Aorta (tissue), 5 donors: ENCODE results near the gene ARHGEF16. TPM values are rescaled to one million over a fixed set of nuclear protein-coding genes. Genes with fewer than 3 reads are reported as not detected.
A peak's percentile ranks its signal among the peaks of the same experiment; 100 is the strongest.

ENCODE experiments used
- ATAC-seq: fragments of 200-7000 bp; cut with Tn5 transposase; one replicate; pipeline ENCODE4 v1.9.1; 2022; ENCODE audit warnings: moderate library complexity; ENCODE audit not compliant: low FRiP score
- DNase-seq, 2 donors: peaks; one replicate each; pipeline ENCODE4 v3.0.0-alpha.2; 2020
- H3K27ac ChIP-seq, 2 donors: one replicate each; pipeline ENCODE4 v1.5.1; 2013; ENCODE audit warnings: low read length in 2 of 2, mild to moderate bottlenecking in 2 of 2, moderate library complexity in 2 of 2, control low read depth in 1 of 2, inconsistent platforms in 1 of 2, low read depth in 1 of 2
- H3K27me3 ChIP-seq, 2 donors: one replicate each; pipeline ENCODE4 v1.6.1; 2013; ENCODE audit warnings: control low read depth in 1 of 2, low read length in 1 of 2, mild to moderate bottlenecking in 1 of 2, moderate library complexity in 1 of 2; ENCODE audit not compliant: insufficient read depth in 2 of 2, control insufficient read depth in 1 of 2
- H3K36me3 ChIP-seq, 2 donors: one replicate each; pipeline ENCODE4 v1.6.1; 2013; ENCODE audit warnings: control low read depth in 1 of 2, low read length in 1 of 2, mild to moderate bottlenecking in 1 of 2; ENCODE audit not compliant: insufficient read depth in 2 of 2, control insufficient read depth in 1 of 2
- H3K4me1 ChIP-seq, 2 donors: one replicate each; pipeline ENCODE4 v1.6.1; 2013; ENCODE audit warnings: low read length in 2 of 2, control low read depth in 1 of 2, mild to moderate bottlenecking in 1 of 2, moderate library complexity in 1 of 2; ENCODE audit not compliant: insufficient read depth in 2 of 2, control insufficient read depth in 1 of 2
- H3K4me3 ChIP-seq, 2 donors: one replicate each; pipeline ENCODE4 v1.5.1; 2013; ENCODE audit warnings: low read length in 2 of 2, control low read depth in 1 of 2, mild to moderate bottlenecking in 1 of 2
- H3K9me3 ChIP-seq: one replicate; pipeline ENCODE4 v1.6.1; 2013; ENCODE audit warnings: mild to moderate bottlenecking, low read length; ENCODE audit not compliant: control insufficient read depth
- WGBS, 2 donors: extraction: QIAGEN DNeasy Blood & Tissue Kit; methylation state at CpG; one replicate each; pipeline ENCODE4 v1.1.7; 2013; 5-methylcytosine and 5-hydroxymethylcytosine counted together
- intact Hi-C, 2 donors: fragments of 100-400 bp; cut with DNase I; formaldehyde crosslinking; loops; one replicate each; pipeline versions ENCODE4 v1.14.2 to v1.15.0; 2022
- polyA plus RNA-seq, 2 donors: library from polyadenylated mRNA; stranded (reverse); fragments of 200-250 nt; gene quantifications; one replicate each; pipeline ENCODE4 v1.2.3, GENCODE V29; 2013
- total RNA-seq, 2 donors: library from RNA; stranded (reverse); fragmentation: NEBNext Ultra II Directional; extraction: Animal tissue kit (Norgen Biotek cat#: 25700); gene quantifications; one replicate each; pipeline ENCODE4 v1.2.1, GENCODE V29; 2021
- donor health status: healthy with polysubstance abuse.
- donor health status: Bipolar disorder and iron deficiency.
- donor health status: DM: no; HTN: no; CAD: no.
- donor health status: DM: no; HTN: no; CAD: no.
- donor health status: DM: yes; HTN: yes; CAD: no.

ARHGEF16 gene
- total and polyA plus RNA-seq, 4 donors: 0.62 to 8.8 (median 1.4) TPM; not detected in 1

DNA sequence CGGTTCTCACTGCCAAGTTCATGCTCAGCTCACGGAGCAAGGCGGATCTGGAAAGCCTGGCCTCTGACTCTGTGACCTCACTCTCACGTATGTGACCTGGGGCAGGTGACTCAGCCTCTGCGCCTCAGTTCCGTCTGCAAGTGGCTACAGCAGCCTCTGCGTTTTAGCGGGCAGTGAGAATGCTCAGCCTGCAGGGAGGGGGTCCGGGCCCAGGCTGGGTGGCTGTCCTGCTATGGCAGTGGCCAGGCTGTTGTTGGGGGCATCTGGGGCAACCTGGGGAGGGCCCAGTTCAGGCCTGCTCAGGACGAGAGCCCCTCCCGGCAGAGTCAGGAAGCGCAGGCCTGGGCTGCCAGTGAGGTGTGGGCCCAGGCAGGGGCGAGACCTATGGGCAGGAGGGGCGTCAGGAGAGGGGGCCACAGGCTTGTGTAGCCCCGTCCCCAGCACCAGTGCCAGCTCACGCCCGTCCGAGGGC is 27.9 kb downstream of the ARHGEF16 start:
- ATAC-seq: no peak
- H3K27ac ChIP-seq: no peak overlapping the region
- 25 to 31% methylated on average over 18 of the region's 18 CpGs for WGBS, 2 donors
- no peaks in the 10 kb centered on the region for H3K36me3 ChIP-seq
- DNase-seq: no peak
- H3K4me1 ChIP-seq: no peaks in the 10 kb centered on the region
- H3K9me3 ChIP-seq: no peaks in the 10 kb centered on the region
- H3K27me3 ChIP-seq: no peaks in the 10 kb centered on the region
- intact Hi-C loops: no loop called here
- no peak overlapping the region for H3K4me3 ChIP-seq

- no peaks in the 10 kb centered on the region for H3K4me1 ChIP-seq
- H3K9me3 ChIP-seq: no peaks in the 10 kb centered on the region
- H3K27me3 ChIP-seq: no peaks in the 10 kb centered on the region
- WGBS, 2 donors: 69 to 70% methylated on average over 14 of the region's 14 CpGs
- no peaks in the 10 kb centered on the region for H3K36me3 ChIP-seq
- intact Hi-C loops: no loop called here
- DNase-seq (no peak), ATAC-seq (peak; percentile 2)
- H3K27ac ChIP-seq: no peak overlapping the region
- no peak overlapping the region for H3K4me3 ChIP-seq
Observed at GRCh38 chr1:3483380-3483779, 28.9 kb downstream of the ARHGEF16 start.

DNA sequence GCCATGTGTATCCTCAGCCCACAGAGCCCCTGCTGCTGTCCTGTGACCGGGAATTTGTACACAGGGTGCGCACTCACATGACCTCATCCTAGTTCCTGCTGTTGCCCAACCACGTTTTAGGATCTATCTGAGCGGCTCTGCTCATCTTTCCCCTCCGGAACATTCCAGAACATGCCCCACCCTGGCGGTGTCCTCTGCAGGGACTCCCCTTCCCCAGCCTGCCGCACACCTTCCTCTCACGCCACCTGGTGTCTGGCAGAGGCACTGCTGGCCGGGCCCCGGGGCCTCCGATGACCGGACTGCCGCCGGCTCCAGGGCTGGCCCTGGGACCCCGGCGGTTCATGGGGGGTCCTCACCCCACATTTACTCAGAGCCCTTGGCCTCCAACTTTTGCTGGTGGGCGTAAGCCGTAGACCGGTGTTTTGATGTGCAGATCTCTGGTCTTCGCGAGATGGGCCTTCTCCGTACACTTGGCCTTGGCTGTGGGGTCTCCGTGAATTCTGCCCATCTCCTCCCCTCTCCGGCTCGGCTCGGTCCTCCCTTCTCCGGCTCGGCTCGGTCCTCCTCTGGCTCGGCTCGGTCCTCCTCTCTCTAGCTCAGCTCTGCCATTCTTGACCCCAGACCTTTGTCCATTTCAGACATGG is 29.5 kb downstream of the ARHGEF16 start:
- intact Hi-C loops: no loop called here
- no peak for DNase-seq

DNA sequence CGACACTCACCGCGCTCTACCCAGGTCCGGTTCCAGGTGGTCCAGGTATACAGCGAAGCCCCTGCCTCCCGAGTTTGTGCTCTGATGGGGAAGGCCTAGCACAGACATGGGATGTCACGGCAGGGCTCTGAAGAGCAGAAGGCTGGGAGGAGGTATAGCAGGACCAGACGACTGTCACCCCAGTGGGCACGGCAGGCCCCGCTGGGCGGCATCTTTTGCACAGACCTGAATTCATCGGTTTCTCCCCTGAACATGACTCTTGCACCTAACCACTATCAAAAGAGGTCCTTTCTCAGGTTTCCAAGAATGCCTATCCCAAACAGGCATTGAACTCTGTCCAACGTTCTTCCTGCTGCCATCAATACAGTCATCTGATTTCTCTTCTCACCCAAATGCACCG is 30.6 kb downstream of the ARHGEF16 start:
- WGBS, 2 donors: 94% methylated on average over 14 of the region's 14 CpGs
- Histone ChIP-seq H3K36me3 (peaks cover under 1 to 5% of the 10 kb centered on the region in 2 donors), H3K4me1 (no peaks in the 10 kb centered on the region), H3K27ac (no peak overlapping the region), H3K27me3 (no peaks in the 10 kb centered on the region), H3K9me3 (no peaks in the 10 kb centered on the region), H3K4me3 (no peak overlapping the region)
- ATAC-seq: no peak
- intact Hi-C loops: no loop called here
- DNase-seq: no peak

More for the DNA sequence above, 29.5 kb downstream of the ARHGEF16 start:
- WGBS, 2 donors: 52 to 56% methylated on average over 31 of the region's 31 CpGs
- Histone ChIP-seq H3K4me1 (no peaks in the 10 kb centered on the region), H3K36me3 (peaks cover 0 to 3% of the 10 kb centered on the region in 2 donors), H3K27me3 (no peaks in the 10 kb centered on the region), H3K27ac (no peak overlapping the region), H3K4me3 (no peak overlapping the region), H3K9me3 (no peaks in the 10 kb centered on the region)
- ATAC-seq: peak; percentile 48

DNA sequence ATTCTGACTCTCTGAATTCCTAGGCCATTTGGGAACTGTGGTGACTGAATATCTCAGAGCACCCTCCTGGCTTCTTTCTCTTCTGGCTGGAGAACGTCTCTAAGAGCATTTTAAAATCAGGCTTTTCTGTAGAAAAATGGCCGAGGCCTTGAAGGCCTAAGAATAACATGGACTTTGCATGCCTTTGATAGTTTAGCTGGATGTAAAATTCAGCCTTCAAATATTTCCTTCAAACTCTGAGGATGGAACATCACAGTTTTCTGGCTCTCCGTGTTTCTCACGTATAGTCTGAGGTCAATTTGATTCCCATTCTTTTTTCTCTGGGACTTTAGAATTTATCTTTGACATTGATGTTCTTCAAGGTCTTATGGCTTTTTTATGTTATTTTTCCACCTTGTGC is 34.0 kb downstream of the ARHGEF16 start:
- Histone ChIP-seq H3K36me3 (peaks cover 3 to 5% of the 10 kb centered on the region in 2 donors), H3K4me3 (no peak overlapping the region), H3K27ac (no peak overlapping the region), H3K4me1 (no peaks in the 10 kb centered on the region), H3K27me3 (no peaks in the 10 kb centered on the region), H3K9me3 (no peaks in the 10 kb centered on the region)
- DNase-seq (no peak), ATAC-seq (no peak)
- 93 to 94% methylated on average over 4 of the region's 4 CpGs for WGBS, 2 donors
- intact Hi-C loops: no loop called here

GRCh38 chr1:3490046-3490745 is 35.7 kb downstream of the ARHGEF16 start:
- Histone ChIP-seq H3K27ac (no peak overlapping the region), H3K4me3 (no peak overlapping the region), H3K36me3 (peaks cover 3 to 5% of the 10 kb centered on the region in 2 donors), H3K4me1 (no peaks in the 10 kb centered on the region), H3K9me3 (no peaks in the 10 kb centered on the region), H3K27me3 (no peaks in the 10 kb centered on the region)
- 94 to 98% methylated on average over 21 to 23 of the region's 23 CpGs for WGBS, 2 donors
- intact Hi-C loops: loop anchor here in 1 of 2 donors (5.0 kb wide), 1 partner anchor 62 kb away; no protein-coding TSS in a partner anchor
- DNase-seq (no peak), ATAC-seq (no peak)

DNA sequence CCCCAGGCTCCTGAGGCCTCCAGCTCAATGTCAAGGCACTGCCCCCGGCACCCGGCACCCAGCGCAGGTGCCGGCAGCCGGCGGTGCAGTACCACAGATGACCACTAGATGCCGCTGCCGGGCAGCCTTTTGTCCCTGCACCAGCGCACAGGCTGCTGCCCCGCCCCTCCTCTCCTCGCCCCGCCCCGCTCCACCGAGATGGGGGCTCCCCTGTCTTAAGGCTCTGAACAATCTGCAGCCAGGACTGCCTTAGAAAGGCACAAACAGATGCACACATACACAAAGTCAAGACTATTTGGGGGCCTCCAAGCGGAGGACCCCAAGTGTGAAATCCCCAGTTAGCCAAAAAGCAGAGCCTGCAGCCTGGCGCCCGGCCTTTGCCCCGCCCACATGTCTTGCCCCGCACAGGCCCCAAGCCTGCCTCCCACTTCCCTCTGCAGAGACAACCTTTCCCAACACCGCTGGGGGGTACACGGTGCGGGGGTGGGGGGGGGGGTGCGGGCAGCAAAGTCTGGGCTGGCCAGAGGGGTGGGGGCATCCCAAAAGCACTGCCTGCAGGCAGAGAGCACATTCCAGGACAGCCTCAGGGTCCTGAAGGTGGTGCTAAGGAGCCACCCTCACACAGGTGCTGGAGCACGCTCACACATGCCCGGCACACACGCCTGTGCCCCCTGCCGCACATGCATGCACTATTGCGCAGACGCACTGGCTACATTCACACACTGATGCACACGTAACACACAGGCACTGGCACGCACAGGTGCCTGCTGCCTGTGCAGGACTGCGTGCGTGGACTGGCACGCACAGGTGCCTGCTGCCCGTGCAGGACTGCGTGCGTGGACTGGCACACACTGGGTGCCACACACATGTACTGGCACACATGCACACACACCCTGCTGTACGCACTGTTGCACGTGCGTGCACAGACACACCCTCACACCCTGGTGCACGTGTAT is 37.1 kb downstream of the ARHGEF16 start:
- H3K27ac ChIP-seq: no peak overlapping the region
- DNase-seq (peak; percentile 82 to 94), ATAC-seq (peak; percentile 88)
- H3K36me3 ChIP-seq: peaks cover 3 to 5% of the 10 kb centered on the region in 2 donors
- no peaks in the 10 kb centered on the region for H3K27me3 ChIP-seq
- intact Hi-C loops: loop anchor here (1.0 to 5.0 kb wide), 3 partner anchors 60 to 128 kb away; no protein-coding TSS in a partner anchor
- WGBS, 2 donors: 47 to 59% methylated on average over 31 to 41 of the region's 41 CpGs
- no peak overlapping the region for H3K4me3 ChIP-seq
- no peaks in the 10 kb centered on the region for H3K9me3 ChIP-seq
- H3K4me1 ChIP-seq: no peaks in the 10 kb centered on the region

DNA sequence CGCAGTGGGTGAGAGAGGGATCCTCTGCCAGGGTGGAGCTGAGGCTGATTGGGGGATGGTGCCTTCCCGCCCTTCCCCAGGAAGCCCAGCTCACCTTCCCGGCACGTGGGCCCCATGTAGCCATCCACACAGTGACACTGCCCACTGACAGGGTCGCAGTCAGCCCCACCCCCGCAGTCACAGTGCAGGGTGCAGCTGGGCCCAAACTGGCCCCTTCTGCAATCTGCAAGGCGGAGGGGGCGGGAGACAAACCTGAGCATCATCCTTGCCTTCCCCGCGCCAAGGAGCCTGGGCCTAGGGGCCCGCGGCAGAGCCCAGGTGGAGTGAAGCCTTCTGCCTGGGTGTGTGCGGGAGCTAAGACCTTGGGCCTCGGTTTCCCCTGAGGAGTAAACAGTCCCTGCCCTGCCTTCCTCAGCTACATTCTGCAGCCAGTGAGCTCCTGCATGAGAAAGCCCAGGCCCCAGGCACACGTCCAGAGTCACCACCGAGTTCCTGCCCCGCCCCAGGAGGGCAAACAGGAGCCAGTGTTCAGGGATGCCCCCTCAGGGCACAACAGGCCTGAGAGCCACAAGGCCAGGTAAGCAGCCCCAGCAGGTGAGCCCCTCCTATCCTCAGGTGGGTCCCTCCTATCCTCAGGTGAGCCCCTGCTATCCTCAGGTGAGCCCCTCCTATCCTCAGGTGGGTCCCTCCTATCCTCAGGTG is 38.2 kb downstream of the ARHGEF16 start:
- H3K4me3 ChIP-seq: no peak overlapping the region
- intact Hi-C loops: loop anchor here in 1 of 2 donors (5.0 kb wide), 1 partner anchor 60 kb away; no protein-coding TSS in a partner anchor
- DNase-seq (no peak), ATAC-seq (no peak)
- 80 to 85% methylated on average over 17 of the region's 17 CpGs for WGBS, 2 donors
- no peaks in the 10 kb centered on the region for H3K27me3 ChIP-seq
- H3K9me3 ChIP-seq: no peaks in the 10 kb centered on the region
- H3K4me1 ChIP-seq: no peaks in the 10 kb centered on the region
- no peak overlapping the region for H3K27ac ChIP-seq
- H3K36me3 ChIP-seq: peaks cover 3 to 5% of the 10 kb centered on the region in 2 donors
